ENCODE data around the gene TMEM131.
"Not testable (repeated sequence)": the region's sequence is repeated elsewhere in the genome, so short reads cannot be mapped to it uniquely, and the experiment has no call there.

TMEM131 gene

GRCh38 chr2:97995734-97996624 lies at the start of gene TMEM131:
Gene TMEM131 (minus strand): TSS chr2:97995948. CDS start chr2:97995662, 286 bp downstream.
- H3K27me3 Mint-ChIP-seq (ENCODE audit: low read depth), result peaks cover 11% of the 10 kb centered on the region
- H3K36me3 Mint-ChIP-seq (ENCODE audit: low read depth), result peaks cover 1% of the 10 kb centered on the region

DNA sequence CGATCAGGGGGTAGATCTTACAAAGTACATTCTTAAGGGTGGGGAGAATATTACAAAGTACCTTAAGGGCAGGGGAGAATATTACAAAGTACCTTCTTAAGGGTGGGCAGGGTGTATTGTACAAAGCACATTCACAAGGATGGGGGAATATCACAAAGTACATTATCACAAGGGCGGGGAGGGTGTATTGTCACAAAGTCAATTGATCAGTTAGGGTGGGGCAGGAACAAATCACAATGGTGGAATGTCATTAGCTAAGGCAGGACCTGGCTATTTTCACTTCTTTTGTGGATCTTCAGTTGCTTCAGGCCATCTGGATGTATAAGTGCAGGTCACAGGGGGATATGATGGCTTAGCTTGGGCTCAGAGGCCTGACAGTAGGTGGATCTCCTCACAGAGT lies 49.0 kb upstream of the TMEM131 start:
- not testable (repeated sequence) for H3K36me3 Mint-ChIP-seq (ENCODE audit: low read depth); H3K4me1 Mint-ChIP-seq (ENCODE audit: low read depth); H3K27ac Mint-ChIP-seq; H3K27me3 Mint-ChIP-seq (ENCODE audit: low read depth); H3K4me3 Mint-ChIP-seq
- H3K9me3 Mint-ChIP-seq, result peaks cover 18% of the 10 kb centered on the region

More at GRCh38 chr2:97995734-97996624, at the start of gene TMEM131:
- peaks cover 26% of the 10 kb centered on the region for H3K4me1 Mint-ChIP-seq (ENCODE audit: low read depth)
- peak within 1 kb of the TSS; percentile 98 for H3K27ac Mint-ChIP-seq
- H3K9me3 Mint-ChIP-seq, result no peaks in the 10 kb centered on the region
- peak within 1 kb of the TSS; percentile 99 for H3K4me3 Mint-ChIP-seq

DNA sequence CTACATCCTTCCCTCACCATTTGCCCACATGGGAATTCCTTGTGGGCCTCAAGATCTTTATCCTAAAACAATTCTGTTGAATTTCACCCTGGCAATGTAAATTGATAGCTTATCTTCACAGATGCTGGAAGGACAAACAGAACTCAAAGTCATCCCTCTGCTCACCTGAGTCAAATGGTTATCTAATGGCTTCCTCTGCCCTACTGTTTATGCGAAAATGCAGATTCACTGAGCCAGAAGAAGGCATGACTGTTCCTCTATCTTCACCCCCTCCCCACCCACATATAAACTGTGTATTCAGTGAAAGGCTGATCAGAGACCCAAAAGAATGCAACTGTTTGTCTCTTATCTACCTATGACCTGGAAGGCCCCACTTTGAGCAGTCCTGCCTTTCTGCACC lies 47.4 kb upstream of the TMEM131 start:
- H3K36me3 Mint-ChIP-seq (ENCODE audit: low read depth), result no peaks in the 10 kb centered on the region
- H3K27ac Mint-ChIP-seq, result no peak overlapping the region
- no peak overlapping the region for H3K4me3 Mint-ChIP-seq
- H3K9me3 Mint-ChIP-seq, result peaks cover 18% of the 10 kb centered on the region
- peaks cover 10% of the 10 kb centered on the region for H3K27me3 Mint-ChIP-seq (ENCODE audit: low read depth)
- H3K4me1 Mint-ChIP-seq (ENCODE audit: low read depth), result no peaks in the 10 kb centered on the region

- no peak overlapping the region for H3K4me3 Mint-ChIP-seq
- H3K27me3 Mint-ChIP-seq (ENCODE audit: low read depth), result peaks cover 15% of the 10 kb centered on the region
- no peak overlapping the region for H3K27ac Mint-ChIP-seq
- H3K9me3 Mint-ChIP-seq, result peaks cover 17% of the 10 kb centered on the region
- no peaks in the 10 kb centered on the region for H3K4me1 Mint-ChIP-seq (ENCODE audit: low read depth)
- no peaks in the 10 kb centered on the region for H3K36me3 Mint-ChIP-seq (ENCODE audit: low read depth)
Measured at GRCh38 chr2:98040331-98040939, 44.7 kb upstream of the TMEM131 start.

DNA sequence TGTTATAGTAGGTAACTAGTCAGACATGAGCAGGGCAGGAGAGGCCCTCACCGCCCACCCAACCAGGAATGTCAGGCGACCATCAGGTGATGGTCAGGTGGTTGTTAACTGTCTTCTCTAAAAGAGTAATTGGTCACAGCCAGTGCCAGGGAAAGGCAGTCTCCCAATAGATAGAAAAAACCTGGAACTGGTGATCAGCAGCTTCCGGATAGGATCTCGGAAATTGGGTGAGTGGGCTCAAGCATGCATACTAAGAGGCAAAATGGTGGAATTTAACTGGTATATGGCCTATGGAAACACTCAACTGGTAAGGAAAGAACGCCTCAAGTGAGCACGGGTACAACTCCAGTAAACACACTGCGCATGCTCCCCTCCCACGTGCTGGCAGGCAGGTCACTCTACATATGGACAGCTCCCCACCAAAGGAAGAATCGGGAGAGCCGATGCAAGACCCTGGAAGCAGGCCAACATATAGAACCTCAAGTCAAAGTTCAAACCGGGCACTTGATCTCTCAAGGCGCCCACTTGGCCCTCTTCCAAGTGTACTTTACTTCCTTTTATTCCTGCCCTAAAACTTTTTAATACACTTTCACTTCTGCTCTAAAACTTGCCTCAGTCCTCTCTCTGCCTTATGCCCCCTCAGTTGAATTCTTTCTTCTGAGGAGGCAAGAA lies 43.5 kb upstream of the TMEM131 start:
- no peak overlapping the region for H3K27ac Mint-ChIP-seq
- no peaks in the 10 kb centered on the region for H3K4me1 Mint-ChIP-seq (ENCODE audit: low read depth)

DNA sequence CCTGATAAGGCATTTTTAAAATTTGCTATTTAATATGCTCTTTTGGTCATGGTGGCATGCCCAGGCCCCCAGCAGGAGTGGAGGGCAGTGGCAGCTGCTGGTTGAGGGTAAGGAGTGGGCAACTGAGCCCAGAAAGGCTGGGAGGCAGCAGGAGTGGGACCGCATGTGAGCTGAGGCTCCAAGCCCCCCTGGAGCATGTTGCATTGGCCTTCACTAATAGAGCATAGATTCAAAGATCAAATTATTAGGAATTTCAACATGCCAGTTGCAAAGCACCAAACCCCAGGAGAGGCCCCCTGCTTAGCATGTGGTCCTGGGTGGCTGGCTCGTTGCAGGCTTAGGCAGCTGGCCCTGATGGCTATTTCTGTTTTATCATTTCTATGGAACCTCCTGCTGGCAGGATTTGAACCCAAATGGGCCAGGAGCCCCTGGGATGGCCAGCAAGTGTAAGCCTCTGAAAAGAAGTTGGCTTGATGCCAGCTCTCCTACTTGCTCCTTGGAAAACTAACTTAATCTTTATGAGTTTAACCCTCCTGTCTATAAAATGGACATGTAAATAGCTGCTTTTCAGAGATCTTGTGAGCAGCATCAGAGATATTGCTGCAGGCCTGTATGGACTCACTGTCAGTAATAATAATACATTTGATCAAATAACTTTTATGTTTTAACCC lies 42.1 kb upstream of the TMEM131 start:
- H3K27ac Mint-ChIP-seq, result no peak overlapping the region
- H3K4me3 Mint-ChIP-seq, result no peak overlapping the region
- H3K36me3 Mint-ChIP-seq (ENCODE audit: low read depth), result no peaks in the 10 kb centered on the region
- no peaks in the 10 kb centered on the region for H3K4me1 Mint-ChIP-seq (ENCODE audit: low read depth)
- peaks cover 17% of the 10 kb centered on the region for H3K27me3 Mint-ChIP-seq (ENCODE audit: low read depth)
- H3K9me3 Mint-ChIP-seq, result no peaks in the 10 kb centered on the region

More for the DNA sequence above, 43.5 kb upstream of the TMEM131 start:
- Mint-ChIP-seq H3K27me3 (ENCODE audit: low read depth) (peaks cover 11% of the 10 kb centered on the region), H3K4me3 (no peak overlapping the region), H3K36me3 (ENCODE audit: low read depth) (no peaks in the 10 kb centered on the region), H3K9me3 (peaks cover 5% of the 10 kb centered on the region)

GRCh38 chr2:98037206-98037605 lies 41.5 kb upstream of the TMEM131 start:
- Mint-ChIP-seq H3K9me3 (no peaks in the 10 kb centered on the region), H3K27ac (no peak overlapping the region), H3K4me3 (no peak overlapping the region), H3K4me1 (ENCODE audit: low read depth) (no peaks in the 10 kb centered on the region), H3K27me3 (ENCODE audit: low read depth) (peaks cover 16% of the 10 kb centered on the region), H3K36me3 (ENCODE audit: low read depth) (no peaks in the 10 kb centered on the region)

DNA sequence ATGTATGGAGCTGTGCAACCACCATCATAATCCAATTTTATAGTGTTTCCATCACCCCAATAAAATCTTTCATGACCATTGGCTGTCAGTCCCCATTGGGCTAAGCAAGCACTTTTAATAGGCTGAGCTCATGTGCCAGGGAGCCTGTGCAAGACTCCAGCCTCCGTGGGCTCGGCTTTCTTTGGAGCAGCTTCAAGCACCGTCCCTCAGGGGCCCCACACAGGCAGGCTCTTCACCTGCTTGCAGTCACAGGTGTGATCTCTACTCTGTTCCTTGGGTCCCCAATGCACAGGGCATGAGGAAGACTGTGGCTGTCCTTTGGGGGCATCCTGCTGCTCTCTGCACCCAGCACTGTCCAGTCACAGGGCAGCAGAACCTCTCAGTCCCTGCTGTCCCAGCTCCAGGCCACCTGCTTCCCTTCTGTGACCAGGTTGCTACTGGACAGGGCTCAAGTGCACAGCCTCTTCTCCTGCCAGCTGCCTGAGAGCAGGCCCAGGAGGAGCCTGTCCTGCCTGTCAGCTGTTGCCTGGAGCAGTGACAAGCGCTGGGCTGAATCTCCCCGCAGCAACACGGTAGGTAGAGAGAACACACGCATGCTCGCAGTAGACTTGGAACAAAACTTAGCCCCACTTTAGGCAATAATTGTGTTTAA lies 40.7 kb upstream of the TMEM131 start:
- H3K4me1 Mint-ChIP-seq (ENCODE audit: low read depth), result no peaks in the 10 kb centered on the region
- H3K27ac Mint-ChIP-seq, result no peak overlapping the region
- no peaks in the 10 kb centered on the region for H3K9me3 Mint-ChIP-seq
- no peak overlapping the region for H3K4me3 Mint-ChIP-seq
- H3K36me3 Mint-ChIP-seq (ENCODE audit: low read depth), result no peaks in the 10 kb centered on the region
- peaks cover 16% of the 10 kb centered on the region for H3K27me3 Mint-ChIP-seq (ENCODE audit: low read depth)

DNA sequence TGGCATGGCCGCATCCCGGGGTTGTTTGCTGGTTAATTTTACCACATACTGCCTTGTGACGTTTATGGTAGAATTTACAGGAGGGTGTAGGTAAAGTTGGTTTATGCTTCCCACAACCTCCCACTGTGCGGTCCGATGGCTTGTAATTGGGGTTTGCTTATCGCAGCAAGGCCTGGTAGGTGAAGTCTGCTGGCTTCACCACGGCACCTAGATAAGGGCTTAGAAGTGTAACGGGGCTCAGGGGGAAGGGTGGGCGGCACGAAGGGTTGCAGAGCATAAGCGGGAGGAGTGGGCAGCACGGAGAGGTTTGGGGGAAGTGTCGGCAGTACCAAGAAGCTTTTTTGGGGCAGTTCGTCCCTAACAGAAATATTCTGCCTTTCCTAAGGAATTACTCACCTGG lies 39.0 kb upstream of the TMEM131 start:
- Mint-ChIP-seq H3K27me3 (ENCODE audit: low read depth) (peaks cover 16% of the 10 kb centered on the region), H3K36me3 (ENCODE audit: low read depth) (no peaks in the 10 kb centered on the region), H3K4me1 (ENCODE audit: low read depth) (no peaks in the 10 kb centered on the region), H3K9me3 (no peaks in the 10 kb centered on the region), H3K4me3 (no peak overlapping the region), H3K27ac (no peak overlapping the region)

GRCh38 chr2:98032086-98032485 lies 36.3 kb upstream of the TMEM131 start:
- H3K36me3 Mint-ChIP-seq (ENCODE audit: low read depth), result no peaks in the 10 kb centered on the region
- no peaks in the 10 kb centered on the region for H3K9me3 Mint-ChIP-seq
- H3K4me1 Mint-ChIP-seq (ENCODE audit: low read depth), result peaks cover 3% of the 10 kb centered on the region
- H3K27ac Mint-ChIP-seq, result no peak overlapping the region
- H3K4me3 Mint-ChIP-seq, result no peak overlapping the region
- H3K27me3 Mint-ChIP-seq (ENCODE audit: low read depth), result peaks cover 14% of the 10 kb centered on the region

GRCh38 chr2:98029718-98030222 lies 34.0 kb upstream of the TMEM131 start:
- no peaks in the 10 kb centered on the region for H3K9me3 Mint-ChIP-seq
- H3K27ac Mint-ChIP-seq, result no peak overlapping the region
- H3K27me3 Mint-ChIP-seq (ENCODE audit: low read depth), result peaks cover 22% of the 10 kb centered on the region
- H3K4me3 Mint-ChIP-seq, result no peak overlapping the region
- no peaks in the 10 kb centered on the region for H3K36me3 Mint-ChIP-seq (ENCODE audit: low read depth)
- H3K4me1 Mint-ChIP-seq (ENCODE audit: low read depth), result peaks cover 15% of the 10 kb centered on the region

- Mint-ChIP-seq H3K4me3 (no peak overlapping the region), H3K27me3 (ENCODE audit: low read depth) (peaks cover 21% of the 10 kb centered on the region), H3K4me1 (ENCODE audit: low read depth) (peaks cover 15% of the 10 kb centered on the region), H3K27ac (no peak overlapping the region), H3K36me3 (ENCODE audit: low read depth) (no peaks in the 10 kb centered on the region), H3K9me3 (no peaks in the 10 kb centered on the region)
Measured at GRCh38 chr2:98028931-98029717, 33.4 kb upstream of the TMEM131 start.

GRCh38 chr2:98028101-98028561 lies 32.4 kb upstream of the TMEM131 start:
- H3K9me3 Mint-ChIP-seq, result no peaks in the 10 kb centered on the region
- no peak overlapping the region for H3K4me3 Mint-ChIP-seq

More at GRCh38 chr2:98028101-98028561, 32.4 kb upstream of the TMEM131 start:
- Mint-ChIP-seq H3K27me3 (ENCODE audit: low read depth) (peaks cover 18% of the 10 kb centered on the region), H3K4me1 (ENCODE audit: low read depth) (peaks cover 15% of the 10 kb centered on the region), H3K36me3 (ENCODE audit: low read depth) (no peaks in the 10 kb centered on the region), H3K27ac (no peak overlapping the region)
